NCI-H446 treated with DMSO at 0.1 percent for 48 hours (cell line): ENCODE data around the gene TMEM179.
"Not testable (repeated sequence)": the region's sequence is repeated elsewhere in the genome, so short reads cannot be mapped to it uniquely, and the experiment has no call there.

Source experiments
- DNase-seq: peaks from one replicate; lab custom pipeline; 2025; lab: John Stamatoyannopoulos, UW

The TMEM179 gene

GRCh38 chr14:104604458-104605449 is at the start of gene TMEM179:
Gene TMEM179 (minus strand): TSS chr14:104604772. CDS start chr14:104604741, 31 bp downstream.
- no peak for DNase-seq

DNA sequence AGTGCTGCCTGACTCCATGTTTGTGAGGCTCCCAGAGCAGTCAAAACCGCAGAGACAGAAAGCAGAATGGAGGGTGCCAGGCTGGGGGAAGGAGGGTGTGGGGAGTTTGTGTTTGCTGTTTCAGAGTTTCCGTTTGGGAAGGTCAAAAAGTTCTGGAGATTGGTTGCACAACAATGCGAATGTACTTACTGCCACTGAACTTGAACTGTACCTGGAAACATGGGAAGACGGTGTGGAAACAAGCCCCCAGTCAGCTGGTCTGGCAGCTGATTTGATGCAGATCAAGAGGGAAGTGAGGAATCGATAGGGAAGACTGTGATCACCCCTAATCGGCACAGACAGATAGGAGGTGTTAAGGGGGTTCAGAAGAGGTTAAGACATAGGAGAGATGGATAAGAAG is 49.5 kb upstream of the TMEM179 start:
- DNase-seq = no peak

DNA sequence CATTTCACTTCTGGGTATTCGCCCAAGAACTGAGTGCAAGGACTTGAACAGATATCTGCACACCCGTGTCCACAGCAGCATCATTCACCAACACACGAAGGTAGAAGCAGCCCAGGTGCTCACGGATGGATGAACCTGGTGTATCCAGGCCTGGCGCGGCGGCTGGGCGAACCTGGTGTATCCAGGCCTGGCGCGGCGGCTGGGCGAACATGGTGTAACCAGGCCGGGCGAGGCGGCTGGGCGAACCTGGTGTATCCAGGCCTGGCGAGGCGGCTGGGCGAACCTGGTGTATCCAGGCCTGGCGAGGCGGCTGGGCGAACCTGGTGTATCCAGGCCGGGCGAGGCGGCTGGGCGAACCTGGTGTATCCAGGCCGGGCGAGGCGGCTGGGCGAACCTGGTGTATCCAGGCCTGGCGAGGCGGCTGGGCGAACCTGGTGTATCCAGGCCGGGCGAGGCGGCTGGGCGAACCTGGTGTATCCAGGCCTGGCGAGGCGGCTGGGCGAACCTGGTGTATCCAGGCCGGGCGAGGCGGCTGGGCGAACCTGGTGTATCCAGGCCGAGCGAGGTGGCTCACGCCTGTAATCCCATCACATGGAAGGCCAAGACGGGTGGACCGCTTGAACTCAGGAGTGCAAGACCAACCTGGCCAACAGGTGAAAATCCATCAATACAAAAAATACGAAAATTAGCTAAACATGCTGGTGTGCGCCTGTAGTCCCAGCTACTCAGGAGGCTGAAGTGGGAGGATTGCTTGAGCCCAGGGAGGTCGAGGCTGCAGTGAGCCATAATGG is 48.8 kb upstream of the TMEM179 start:
- not testable (repeated sequence) for DNase-seq

- DNase-seq = no peak
These were observed 47.8 kb upstream of the TMEM179 start for GRCh38 chr14:104652386-104652785.

- DNase-seq = no peak
These were observed 47.3 kb upstream of the TMEM179 start for GRCh38 chr14:104651876-104652260.

- DNase-seq = no peak
These were observed 46.7 kb upstream of the TMEM179 start for GRCh38 chr14:104650981-104651875.

DNA sequence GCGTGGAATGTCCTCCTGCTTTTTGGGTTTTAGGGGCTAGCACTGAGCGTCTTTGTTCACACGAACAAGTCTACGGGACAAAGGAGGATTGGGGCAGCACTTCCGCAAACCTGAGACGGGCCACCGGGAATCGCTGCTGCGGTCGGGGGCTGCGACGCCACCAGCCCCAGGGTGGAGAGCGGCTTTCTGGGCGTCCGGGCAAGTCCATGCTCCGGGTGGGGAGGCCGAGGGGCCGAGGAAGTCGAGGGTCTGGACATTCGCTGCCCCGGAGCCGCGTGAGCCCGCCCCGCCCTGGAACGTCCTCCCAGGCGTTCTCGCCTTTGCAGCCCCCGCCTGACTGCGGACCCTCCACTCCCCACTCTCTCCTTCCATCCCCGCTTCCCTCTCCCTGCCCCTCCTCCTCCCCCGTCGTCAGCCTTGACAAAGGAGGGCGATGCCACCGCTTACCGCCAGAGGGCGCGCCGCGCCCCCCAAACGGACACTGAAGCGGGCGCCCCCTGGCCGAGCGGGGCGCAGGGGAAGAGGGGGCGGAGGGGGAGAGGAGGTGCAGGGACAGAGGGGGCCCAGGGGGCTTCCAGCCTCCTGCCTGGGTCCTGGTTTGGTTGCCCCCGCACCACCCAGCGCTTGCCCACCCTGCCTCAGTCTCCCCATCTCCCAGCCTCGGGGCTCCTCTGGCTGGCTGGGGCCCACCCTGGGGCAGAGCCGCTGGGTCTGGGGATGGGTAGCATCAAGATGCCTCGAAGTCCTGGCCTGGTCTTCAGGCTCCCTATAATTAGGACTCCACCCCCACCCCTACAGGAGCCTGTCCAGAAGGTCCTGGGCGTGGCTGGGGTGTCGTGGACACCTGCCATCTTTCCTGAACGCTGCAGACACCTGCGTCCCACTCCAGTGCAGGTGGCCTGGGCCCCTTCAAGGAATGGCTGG is 45.7 kb upstream of the TMEM179 start:
- no peak for DNase-seq

DNA sequence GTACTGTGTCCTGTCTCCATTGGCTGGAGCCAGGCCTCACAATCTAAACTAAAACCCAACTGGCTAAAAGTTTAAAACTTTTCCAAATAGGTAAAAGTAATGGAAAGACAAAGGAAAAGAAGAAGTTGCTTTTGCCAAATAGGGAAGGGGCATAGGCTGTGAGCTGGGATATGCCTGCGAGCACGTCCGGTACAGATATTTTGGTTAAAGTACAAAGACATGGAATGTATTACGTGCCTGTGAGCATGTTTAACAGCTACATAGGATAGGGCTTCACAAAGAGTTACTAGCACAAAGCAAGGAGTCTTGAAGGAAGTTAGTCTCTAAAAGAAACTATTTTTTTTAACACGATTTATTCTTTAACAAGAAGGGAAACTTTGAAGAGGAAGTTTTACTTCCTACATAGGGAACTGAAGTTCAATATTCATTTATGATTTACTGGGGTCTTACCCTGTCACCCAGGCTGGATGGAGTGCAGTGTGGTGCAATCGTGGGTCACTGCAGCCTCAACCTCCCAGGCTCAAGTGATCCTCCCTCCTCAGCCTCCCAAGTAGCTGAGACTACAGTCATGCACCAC is 43.0 kb upstream of the TMEM179 start:
- no peak for DNase-seq

DNA sequence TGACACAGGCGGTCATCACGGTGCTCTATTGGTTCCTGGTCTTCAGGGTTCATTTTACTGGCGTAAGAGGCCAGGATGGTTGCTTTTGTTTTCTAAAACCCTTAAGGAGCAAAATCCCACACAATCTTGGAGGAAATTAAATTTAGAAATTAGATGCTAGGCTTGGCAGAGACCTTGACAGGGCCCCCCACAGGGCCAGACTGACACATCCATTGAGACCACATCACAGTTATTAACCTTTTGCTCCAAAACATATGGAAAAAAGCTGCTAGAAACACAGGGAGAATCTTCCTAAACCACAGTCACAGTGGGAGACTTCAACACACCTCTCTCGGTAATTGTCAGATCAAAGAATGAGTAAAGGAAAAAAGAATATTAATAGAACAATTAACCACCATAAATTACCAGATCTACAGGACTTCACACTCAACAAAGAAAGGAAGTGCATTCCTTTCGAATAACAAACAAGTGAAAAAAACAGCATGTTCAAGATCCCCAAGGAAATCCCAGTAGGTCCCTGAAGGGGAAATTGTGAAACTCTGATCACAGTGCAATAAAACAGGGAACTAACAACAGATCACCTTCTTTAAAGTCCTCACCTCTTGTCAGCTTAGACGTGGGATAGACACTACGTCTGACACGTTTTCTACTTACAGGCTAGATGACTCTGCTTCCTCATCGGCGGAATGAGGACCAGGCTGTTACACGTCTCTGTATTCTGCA is 40.2 kb upstream of the TMEM179 start:
- no peak for DNase-seq

- no peak for DNase-seq
These were observed 39.6 kb upstream of the TMEM179 start for GRCh38 chr14:104644091-104644635.

DNA sequence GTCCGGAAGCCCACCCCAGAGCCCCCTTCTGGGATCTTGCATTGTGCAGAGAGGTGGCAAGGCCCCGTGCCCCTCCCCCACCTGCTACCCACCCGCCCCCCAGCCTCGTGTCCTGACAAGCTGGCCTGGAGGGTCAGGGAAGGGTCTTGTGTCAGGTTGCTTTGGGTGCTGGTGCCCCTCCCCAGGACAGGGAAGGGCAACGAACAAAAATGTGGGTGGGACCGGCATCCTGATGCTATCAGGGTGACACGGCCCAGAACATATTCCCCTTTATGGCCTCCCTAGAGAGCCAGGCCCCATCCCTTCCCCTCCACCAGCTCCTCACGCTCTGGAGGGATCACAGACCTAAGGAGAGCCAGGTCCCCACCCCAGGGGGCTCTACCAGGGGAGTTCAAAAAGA is 38.7 kb upstream of the TMEM179 start:
- DNase-seq = no peak

DNA sequence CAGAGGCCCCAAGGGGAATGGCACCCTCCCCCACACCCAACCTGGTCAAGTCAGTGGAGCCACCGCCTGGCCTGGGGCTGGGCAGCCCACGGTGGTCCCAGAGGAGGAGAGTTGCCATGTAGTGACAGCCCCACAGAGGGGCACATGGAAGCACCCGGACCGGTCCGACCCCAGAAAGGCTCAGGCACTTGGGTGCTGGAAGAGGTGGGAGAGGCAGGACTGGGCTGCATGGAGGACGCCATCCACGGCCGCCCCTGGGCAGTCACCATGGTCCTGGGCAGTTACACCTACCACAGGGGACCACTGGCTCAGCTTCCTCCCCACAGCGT is 37.9 kb upstream of the TMEM179 start:
- no peak for DNase-seq

GRCh38 chr14:104641753-104642539 is 37.4 kb upstream of the TMEM179 start:
- DNase-seq = no peak

GRCh38 chr14:104640681-104641080 is 36.1 kb upstream of the TMEM179 start:
- DNase-seq = no peak

- DNase-seq = peak; percentile 53
These were observed 35.4 kb upstream of the TMEM179 start for GRCh38 chr14:104639885-104640548.

DNA sequence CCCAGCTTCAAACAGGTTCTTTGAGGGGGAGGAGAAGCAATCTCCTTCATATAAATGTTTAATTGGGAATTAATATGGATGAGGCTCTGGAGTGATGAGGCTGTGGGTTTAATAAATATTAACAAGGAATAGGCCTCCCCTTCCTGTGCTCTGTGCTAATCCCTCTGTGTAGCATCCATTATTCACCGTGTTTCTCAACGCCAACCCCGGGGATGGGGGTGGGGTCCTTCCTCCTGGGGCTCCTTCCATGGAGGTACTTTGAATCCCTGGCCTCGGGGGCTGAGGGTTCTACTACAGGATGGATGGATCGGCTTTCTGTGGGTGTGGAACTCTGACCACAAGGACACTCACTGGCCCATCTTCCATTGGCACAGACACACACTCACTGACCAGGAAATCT is 34.9 kb upstream of the TMEM179 start:
- no peak for DNase-seq

DNA sequence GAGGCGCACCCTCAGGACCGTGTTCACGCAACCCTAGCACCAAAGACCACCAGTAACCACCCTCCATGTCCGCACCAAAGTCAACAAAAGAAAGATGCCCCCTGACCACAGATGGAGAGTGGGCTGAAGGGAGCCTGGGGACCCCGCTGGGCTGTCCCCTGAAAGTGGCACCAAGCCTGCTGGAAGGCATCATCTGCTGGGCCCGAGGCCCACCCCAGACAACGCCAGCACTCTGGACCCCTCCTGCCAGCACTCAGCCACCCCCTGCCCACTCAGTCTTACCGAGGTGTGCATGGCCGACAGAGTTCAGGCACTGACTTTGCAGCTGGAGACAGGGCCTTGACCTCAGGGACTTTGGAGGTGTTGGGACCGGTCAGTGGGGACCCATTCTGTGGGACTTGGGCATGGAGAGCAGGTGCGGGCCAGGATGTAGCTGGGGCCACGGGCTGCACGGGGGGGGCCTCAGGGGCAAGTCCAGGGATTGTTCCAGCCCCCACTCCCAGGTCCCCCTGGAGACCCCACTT is 34.4 kb upstream of the TMEM179 start:
- DNase-seq = no peak

GRCh38 chr14:104638190-104638589 is 33.6 kb upstream of the TMEM179 start:
- DNase-seq = no peak
